Cardiac septum (tissue), 1 donor: ENCODE data around the gene DECR2. TPM values are rescaled to one million over a fixed set of nuclear protein-coding genes. Genes with fewer than 3 reads are reported as not detected.

ENCODE experiments used
- DNase-seq: peaks from one replicate; pipeline ENCODE4 v3.0.0-alpha.2; 2020; ENCODE audit warnings: low spot score
- intact Hi-C: fragments of 100-400 bp; cut with DNase I; formaldehyde crosslinking; loops from one replicate; pipeline ENCODE4 v1.14.0; 2022
- total RNA-seq: library from RNA; stranded (reverse); fragmentation: NEBNext Ultra II Directional; extraction: Animal tissue kit (Norgen Biotek cat#: 25700); gene quantifications from one replicate; pipeline ENCODE4 v1.2.1, GENCODE V29; 2021
- donor health status: DM: no; HTN: no; CAD: no.

DECR2 gene
- total RNA-seq, 1 donor from 2014 or later: 11.6 TPM

DNA sequence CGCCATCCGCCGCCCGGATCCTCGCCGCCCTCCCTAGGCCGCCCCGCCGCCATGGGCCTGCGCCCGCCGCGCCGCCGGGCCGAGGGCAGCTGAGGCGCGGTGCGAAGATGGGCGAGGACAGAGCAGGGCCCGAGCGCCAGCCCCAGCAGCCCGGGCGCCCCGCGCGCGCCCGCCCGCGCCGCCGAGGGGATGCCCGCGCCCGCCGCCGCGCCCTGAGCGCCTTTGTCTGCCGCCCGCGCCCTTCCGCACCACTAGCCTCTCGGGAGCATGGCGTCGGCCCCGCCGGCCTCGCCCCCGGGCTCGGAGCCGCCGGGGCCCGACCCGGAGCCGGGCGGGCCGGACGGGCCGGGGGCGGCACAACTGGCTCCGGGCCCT lies 24.0 kb downstream of the DECR2 start:
- intact Hi-C loops: loop anchor here (2.0 to 10.0 kb wide), 2 partner anchors 25 to 49 kb away; partner anchors contain the start of gene DECR2
- no peak for DNase-seq

DNA sequence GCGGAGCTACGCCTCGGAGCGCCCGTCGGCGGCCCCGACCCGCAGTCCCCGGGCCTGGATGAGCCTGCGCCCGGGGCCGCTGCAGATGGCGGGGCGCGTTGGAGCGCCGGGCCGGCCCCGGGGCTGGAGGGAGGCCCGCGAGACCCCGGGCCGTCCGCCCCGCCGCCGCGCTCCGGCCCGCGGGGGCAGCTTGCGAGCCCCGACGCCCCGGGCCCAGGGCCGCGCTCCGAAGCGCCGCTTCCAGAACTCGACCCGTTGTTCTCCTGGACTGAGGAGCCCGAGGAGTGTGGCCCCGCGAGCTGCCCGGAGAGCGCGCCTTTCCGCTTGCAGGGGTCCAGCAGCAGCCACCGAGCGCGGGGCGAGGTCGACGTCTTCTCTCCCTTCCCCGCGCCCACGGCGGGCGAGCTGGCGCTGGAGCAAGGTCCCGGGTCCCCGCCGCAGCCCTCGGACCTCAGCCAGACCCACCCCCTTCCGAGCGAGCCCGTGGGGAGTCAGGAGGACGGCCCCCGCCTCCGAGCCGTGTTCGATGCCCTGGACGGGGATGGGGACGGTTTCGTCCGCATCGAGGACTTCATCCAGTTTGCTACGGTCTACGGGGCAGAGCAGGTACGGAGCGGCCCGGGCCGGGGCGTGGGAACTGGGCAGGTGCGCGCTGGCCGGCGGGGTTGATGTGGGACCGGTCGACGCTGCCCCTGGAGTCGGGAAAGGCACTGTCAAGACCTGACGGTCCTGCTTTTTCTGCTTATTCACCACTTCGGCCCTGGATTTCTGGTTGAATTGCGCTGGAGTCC lies 24.6 kb downstream of the DECR2 start:
- no peak for DNase-seq
- intact Hi-C loops: loop anchor here (10.0 kb wide), 1 partner anchor 48 kb away; no protein-coding TSS in a partner anchor

DNA sequence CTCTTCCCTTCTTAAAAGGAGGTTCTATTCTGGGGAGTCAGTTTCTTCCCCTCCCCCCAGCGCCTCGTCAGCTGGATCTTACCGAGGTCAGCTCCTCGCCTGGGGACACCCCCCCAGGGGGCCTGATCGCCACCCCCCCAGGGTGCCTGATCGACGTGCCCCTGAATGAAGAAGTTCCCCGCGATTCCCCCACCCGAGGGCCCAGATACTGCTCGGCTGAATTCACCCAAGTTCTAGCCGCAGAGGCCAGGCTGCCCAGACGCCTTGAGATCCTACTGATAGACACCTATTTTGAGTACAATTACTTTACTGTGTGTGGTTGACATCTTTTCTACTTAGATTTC lies 25.2 kb downstream of the DECR2 start:
- no peak for DNase-seq
- intact Hi-C loops: loop anchor here (10.0 kb wide), 1 partner anchor 48 kb away; no protein-coding TSS in a partner anchor

DNA sequence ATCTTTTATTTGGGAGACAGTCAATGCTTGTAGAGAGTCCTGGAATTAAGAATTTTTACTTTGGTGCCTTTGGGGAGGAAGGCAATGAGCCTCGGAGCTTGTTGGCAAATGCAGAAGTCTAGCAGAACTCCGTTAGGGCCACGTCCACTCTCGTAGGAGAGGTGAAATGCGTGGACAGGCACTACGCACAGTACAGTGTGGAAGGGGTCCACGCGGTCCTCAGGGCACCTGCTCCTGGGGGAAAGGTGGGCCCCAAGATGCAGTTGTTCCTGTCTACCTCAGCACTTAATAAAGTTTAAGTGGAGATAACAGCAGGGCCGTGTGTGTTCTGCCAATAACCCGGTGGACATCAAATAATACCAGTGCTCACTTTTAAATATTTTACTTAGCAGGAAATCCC lies 25.6 kb downstream of the DECR2 start:
- intact Hi-C loops: loop anchor here (10.0 kb wide), 1 partner anchor 48 kb away; no protein-coding TSS in a partner anchor

DNA sequence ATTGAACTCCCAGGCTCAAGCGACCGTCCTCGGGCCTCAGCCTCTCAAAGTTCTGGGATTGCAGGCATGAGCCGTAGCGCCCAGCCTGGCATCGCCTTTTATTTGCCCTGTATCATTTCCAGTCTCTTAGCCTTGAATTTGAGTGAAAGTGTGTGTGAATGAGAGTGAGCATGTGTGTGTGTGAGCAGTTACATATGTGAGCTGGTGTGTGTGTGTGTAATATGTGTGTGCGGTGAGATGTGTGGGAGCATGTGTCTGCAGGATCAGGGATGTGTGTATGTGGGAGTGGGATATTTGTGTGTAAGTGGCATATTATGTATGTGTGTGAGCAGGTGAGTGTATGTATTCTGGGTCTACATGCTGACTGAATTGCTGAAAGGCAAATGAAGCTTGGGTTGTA lies 29.2 kb downstream of the DECR2 start:
- DNase-seq: no peak
- intact Hi-C loops: no loop called here

More for the DNA sequence above, 25.6 kb downstream of the DECR2 start:
- no peak for DNase-seq

DNA sequence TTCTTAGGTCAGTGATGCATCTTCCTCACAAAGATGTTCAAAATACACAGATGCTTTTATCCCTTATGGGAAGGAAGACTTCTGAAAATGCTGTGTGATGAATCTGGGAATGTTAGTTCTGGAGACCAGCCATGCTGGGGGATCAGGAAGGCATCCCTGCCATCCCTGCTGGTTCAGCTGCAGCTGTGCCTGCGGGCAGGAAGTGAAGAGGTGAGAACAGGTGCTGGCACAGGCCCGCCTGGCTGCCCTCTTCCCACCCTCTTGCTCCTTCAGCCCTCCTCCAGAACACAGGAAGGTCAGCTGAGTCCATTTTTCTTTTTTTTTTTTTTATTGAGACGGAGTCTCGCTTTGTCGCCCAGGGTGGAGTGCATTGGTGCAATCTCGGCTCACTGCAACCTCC lies 38.9 kb downstream of the DECR2 start:
- no peak for DNase-seq
- intact Hi-C loops: no loop called here

DNA sequence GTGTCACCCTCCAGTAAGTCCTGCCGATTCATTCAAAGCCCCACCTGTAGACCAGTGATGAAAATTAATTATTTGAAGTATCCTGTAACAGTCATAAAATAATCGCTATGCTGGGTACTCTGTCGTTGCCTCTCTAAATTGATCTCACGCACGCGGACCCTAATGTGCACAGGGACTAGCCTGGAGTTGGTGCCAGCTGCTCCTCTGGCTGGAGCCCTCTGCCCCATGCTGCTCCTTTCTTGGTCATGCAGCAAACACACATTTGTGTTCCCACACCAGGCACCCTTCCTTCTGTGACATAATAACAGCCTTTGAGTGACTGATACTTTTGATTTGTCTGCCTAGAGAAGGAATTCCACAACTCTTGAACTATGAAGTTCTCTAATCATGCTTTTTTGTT lies 39.8 kb downstream of the DECR2 start:
- intact Hi-C loops: no loop called here
- DNase-seq: no peak

DNA sequence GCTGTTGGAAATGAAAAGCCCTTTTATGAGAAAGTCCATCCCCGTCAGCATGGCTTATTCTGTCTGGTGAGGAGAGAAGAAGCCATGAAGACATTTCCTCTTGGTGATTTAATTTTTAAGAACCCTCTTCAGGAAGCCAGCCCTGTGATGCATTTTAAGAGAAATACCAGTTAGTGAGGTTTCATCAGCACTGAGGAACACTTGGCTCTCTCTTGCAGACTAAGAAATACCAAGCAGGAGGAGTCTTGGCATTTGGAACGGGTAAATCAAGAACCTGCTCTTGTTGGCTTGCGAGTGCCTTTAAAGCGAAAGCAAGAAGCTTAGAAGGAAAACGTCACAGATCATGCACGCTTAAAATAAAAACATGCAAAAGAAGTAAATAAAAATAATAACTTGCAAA lies 41.3 kb downstream of the DECR2 start:
- DNase-seq: no peak
- intact Hi-C loops: no loop called here

DNA sequence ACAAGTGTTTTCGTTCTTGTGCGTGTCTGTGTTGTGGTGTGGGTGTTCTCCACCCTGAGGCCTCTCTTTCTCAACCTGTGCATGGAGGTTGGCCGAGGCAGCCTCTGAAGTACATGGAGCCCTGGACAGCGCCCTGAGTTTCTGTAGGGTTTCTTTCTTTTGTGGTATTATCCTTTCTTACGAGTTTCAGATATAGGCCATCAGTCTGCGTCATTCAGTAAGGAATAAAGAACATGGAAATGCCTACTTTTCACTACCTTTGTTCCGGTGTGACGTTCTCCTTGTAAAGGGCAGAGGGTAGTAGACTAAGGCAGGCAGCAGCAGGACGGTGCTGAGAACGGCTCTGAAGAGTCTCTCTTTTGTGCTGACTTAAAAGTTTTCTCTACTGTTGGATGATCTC lies 42.3 kb downstream of the DECR2 start:
- intact Hi-C loops: no loop called here
- DNase-seq: no peak

DNA sequence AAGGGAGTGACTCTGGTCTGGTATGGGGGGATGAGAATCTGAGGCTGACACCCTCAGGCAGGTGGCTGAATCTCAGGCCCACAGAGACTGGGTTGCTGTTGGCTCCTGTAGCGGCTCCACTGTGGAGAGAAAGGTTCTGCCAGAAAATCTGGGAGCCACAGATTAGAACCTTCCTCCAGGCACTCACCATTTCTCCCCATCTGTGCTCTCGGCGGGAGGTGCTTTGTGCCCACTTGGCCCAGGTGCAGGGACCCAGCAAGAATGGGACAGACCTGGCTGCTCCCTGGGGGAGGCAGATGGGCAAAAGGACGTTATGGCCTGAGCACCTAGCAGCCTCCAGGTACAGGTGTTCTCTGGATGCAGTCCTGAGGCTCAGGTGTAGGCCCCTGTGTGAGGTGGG lies 43.9 kb downstream of the DECR2 start:
- no peak for DNase-seq
- intact Hi-C loops: no loop called here

DNA sequence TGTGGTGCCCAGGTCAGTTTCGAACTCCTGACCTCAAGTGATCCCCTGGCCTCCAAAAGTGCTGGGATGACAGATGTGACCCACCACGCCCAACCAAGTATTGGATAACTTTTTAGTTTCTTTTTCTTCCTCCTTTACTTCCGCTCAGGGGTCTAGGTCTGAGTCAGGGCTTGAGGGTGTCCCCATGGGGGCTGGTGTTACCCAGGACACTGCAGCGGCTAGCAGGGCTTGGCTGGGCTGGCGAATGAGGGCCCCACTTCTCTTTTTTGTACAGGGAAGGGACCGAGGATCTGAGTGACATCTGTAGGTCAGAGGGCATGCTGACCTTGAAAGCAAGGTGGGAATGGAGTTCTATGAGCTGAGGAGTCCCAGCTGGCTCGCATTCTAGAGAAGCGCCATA lies 48.7 kb downstream of the DECR2 start:
- no peak for DNase-seq
- intact Hi-C loops: no loop called here

DNA sequence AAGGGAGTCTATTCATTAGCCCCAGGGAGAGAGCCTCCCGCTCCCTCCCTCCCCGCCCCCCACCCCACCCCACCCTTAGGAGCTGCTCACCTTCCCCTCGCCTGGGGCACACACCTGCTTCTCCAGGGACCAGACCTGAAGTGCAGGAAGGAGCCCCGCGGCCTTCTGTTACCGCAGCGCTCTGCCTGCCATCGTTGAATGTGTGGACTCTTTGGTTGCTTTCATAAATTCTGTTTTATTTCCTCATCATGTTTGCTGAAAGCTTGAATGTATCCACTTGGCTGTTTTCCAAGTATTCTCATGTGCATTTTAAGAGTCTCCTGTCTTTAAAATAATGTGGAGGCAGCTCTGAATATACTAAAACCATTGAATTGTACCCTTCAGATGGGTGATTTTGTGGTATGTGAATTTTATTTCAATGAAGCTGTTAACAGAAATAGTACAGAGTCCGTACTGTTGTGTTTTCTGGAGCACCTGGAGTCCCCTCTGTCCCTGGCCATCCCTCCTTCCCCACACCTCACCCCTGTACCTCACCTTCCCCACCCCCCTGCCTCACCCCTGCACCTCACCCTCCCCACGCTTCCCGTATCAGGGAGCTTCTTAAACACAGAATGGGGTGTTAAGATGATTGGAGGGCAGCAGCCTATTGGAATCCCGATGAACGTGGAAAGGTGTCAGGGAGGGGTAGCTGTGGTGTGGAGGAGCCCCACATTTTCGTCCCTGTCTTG lies 49.3 kb downstream of the DECR2 start:
- no peak for DNase-seq
- intact Hi-C loops: no loop called here

DNA sequence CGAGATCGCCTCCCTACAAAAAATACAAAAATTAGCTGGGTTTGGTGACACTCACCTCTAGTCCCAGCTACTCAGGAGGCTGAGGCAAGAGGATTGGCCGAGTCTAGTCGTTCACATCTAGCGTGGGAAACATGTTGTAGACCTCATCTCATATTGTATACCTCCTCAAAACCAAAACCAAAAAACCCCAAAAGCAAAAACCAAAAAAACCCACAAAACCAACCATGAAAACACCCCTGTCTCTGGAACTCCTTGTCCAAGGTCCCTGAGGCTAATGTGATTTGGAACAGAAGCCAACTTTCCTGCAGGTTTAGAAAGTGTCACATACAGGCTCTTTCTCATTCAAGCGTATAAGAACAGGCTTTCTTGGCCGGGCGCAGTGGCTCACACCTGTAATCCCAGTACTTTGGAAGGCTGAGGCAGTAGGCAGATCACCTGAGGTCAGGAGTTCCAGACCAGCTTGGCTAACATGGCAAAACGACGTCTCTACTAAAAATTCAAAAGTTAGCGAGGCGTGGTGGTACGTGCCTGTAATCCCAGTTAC lies 52.8 kb downstream of the DECR2 start:
- intact Hi-C loops: no loop called here
- no peak for DNase-seq

DNA sequence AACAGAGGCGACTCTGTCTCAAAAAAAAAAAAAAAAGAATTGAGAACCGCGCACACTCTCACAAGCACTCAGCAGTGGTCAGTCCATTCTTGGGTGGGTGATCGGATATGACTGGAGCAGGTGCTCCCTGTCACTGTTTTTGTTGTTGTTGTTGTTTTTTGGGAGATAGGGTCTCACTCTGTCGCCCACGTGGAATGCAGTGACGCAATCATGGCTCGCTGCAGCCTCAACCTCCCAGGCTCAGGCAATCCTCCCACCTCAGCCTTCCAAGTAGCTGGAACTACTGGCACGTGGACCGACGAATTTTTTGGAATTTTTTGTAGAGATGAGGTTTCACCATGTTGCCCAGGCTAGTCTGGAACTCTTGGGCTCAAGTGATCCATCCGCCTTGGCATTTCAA lies 53.8 kb downstream of the DECR2 start:
- intact Hi-C loops: no loop called here
- DNase-seq: no peak

DNA sequence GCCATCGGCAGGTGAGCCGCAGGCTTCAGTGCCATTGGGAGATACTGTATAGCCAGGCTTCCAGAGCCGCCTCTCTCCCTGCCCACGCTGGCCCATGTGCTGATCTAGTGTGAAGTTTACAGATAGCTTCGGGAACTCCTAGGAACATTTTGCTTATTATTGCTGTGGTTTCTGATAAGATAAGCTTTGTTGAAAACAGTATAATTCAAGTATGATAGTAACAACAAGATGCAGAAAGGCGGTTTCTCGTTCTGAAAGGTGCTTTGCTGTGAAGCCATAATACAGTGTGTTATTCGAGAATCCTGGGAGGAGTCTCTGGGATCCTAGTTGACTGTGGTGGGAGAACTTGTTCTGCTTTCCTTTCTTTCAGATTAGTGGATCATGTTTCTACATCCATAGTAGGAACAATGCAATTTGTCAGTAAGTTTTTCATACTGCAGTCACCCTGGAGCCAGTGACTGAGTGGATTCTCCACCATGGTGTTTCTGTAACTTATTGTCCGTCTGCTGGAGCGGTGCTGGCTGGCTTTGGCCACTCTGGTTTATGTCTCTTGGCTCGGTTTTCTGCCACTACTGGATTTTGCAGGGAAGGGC lies 55.3 kb downstream of the DECR2 start:
- no peak for DNase-seq

DNA sequence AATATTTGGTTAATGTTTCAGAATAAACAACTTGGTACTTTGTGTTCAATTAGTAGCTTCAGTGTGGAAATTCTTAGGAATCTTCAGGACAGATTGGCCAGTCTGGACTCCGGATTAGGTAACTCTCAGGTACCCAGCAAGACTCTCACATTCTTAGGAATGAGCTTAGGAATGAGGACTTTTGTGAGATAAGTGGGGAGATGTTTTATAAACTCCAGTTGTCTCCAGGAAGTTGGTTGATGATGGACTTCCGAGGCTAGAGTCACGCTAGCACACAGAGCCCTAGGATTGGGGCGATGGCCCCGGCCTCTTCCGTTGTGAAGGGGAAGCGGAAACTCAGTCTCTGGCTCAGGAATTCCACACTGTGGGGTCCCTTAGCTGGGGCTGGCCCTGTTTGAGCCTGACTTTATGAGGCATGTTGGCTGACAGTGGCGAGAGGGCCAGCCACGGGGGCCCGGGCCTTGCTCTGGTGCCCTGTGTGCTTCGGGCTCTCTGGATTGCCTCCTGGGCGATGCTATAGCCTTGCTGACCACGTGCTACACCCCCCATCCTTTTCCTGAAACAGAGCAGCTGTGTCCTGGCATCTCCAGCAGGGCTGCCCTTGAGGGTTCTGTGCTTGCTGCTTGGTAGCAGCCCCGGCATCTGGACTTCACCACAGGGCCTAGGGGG lies 56.2 kb downstream of the DECR2 start:
- DNase-seq: no peak

More for the DNA sequence above, 55.3 kb downstream of the DECR2 start:
- intact Hi-C loops: no loop called here

DNA sequence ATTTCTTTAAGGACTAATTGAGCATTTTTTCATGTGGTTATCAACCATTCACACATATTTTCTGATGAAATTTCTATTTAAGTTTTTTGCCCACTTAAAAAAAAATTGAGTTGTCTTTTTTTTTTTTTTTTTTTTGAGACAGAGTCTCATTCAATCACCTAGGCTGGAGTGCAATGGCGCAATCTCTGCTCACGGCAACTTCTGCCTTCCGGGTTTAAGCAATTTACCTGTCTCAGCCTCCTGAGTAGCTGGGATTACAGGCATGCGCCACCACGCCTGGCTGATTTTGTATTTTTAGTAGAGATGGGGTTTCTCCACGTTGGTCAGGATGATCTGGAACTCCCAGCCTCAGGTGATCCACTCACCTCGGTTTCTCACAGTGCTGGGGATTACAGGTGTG lies 58.1 kb downstream of the DECR2 start:
- intact Hi-C loops: no loop called here
- no peak for DNase-seq

More for the DNA sequence above, 56.2 kb downstream of the DECR2 start:
- intact Hi-C loops: no loop called here

DNA sequence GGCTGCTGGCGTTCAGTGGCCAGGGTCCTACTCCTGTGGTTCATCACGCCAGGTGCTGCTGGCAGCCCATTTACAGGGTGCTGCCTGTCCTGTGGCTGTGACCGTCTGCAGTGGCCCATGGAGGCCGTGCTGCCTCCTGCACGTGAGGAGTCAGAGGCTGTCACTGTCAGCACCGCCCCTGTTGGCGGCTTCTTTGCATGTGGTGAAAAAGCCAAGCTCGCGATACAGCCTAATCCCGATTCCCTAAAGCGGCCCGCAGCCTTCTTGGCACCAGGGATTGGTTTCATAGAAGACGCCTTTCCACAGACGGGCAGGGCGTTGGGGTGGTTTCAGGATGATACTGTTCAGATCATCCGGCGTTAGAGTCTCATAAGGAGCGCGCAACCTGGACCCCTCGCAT lies 59.1 kb downstream of the DECR2 start:
- intact Hi-C loops: no loop called here
- no peak for DNase-seq
